Measurements from ENCODE around the gene SLC5A11. TPM values are rescaled to one million over a fixed set of nuclear protein-coding genes. Genes with fewer than 3 reads are reported as not detected.

SLC5A11 gene
- total RNA-seq, 2 donors from 2014 or later = not detected

DNA sequence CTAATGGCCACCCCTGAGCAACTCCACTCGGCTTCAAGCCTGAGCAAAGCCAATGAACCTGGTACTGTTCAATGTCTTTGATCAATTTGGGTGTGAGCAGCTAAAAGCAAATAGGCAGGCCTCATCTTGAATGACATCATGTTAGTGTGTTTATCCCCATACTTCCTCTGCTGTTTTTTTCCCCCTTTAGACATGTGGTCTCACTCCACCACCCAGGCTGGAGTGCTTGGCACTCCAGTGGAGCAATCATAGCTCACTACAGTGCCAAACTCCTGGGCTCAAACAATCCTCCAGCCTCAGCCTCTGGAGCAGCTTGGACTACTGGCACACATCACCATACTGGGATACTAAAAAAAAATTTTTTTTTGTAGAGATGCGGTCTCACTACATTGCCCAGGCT lies 94.0 kb downstream of the SLC5A11 start:
- no peak for DNase-seq (ENCODE audit: low spot score)
- Histone ChIP-seq H3K36me3 (peaks cover 87% of the 10 kb centered on the region), H3K27me3 (no peaks in the 10 kb centered on the region), H3K27ac (no peak overlapping the region), H3K9me3 (no peaks in the 10 kb centered on the region), H3K4me3 (no peak overlapping the region), H3K4me1 (no peaks in the 10 kb centered on the region)
- TF ChIP-seq, protein P1, sequence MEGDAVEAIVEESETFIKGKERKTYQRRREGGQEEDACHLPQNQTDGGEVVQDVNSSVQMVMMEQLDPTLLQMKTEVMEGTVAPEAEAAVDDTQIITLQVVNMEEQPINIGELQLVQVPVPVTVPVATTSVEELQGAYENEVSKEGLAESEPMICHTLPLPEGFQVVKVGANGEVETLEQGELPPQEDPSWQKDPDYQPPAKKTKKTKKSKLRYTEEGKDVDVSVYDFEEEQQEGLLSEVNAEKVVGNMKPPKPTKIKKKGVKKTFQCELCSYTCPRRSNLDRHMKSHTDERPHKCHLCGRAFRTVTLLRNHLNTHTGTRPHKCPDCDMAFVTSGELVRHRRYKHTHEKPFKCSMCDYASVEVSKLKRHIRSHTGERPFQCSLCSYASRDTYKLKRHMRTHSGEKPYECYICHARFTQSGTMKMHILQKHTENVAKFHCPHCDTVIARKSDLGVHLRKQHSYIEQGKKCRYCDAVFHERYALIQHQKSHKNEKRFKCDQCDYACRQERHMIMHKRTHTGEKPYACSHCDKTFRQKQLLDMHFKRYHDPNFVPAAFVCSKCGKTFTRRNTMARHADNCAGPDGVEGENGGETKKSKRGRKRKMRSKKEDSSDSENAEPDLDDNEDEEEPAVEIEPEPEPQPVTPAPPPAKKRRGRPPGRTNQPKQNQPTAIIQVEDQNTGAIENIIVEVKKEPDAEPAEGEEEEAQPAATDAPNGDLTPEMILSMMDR (IDR thresholded peaks at IDR 0.05) = no peak

DNA sequence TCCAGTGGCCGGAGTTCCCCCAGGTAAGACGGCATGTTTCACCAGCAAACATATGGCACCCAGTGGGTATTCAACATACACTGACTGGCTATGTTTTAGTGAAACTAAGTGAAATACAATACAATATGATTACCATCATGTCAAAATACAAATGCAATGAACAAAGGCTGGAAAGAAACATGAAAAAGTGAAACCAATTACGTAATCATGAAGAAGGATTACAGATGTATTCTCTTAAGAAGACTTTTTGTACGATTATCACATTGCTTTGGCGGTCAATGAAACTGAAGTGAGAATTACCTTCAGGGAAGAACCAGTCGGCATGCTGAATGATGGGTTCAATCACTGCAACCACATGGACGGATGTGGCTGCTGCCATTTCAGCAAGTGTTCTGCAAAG lies 97.7 kb downstream of the SLC5A11 start:
- H3K4me3 ChIP-seq = no peak overlapping the region
- TF ChIP-seq, protein P1 (IDR thresholded peaks at IDR 0.05) = no peak
- H3K36me3 ChIP-seq = peaks cover 89% of the 10 kb centered on the region
- H3K27ac ChIP-seq = no peak overlapping the region
- no peaks in the 10 kb centered on the region for H3K27me3 ChIP-seq
- H3K4me1 ChIP-seq = no peaks in the 10 kb centered on the region
- DNase-seq (ENCODE audit: low spot score) = peak; percentile 32
- no peaks in the 10 kb centered on the region for H3K9me3 ChIP-seq

DNA sequence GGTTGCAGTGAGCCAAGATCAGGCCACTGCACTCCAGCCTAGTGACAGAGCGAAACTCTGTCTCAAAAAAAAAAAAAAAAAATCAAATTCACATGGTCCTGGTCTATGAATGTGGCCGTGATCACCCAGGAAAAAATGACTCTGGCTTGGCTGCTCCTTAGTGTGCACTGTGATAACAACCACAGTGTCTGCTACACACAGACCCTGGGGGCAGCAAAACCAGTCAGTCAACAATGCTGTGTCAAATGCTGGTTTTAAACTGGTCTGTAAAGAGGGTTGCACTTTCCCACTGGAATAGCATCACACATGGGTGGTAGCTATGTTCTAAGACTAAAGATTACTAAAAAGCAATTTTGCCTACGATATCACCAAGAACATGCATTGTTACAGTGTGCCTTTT lies 98.4 kb downstream of the SLC5A11 start:
- Histone ChIP-seq H3K27me3 (no peaks in the 10 kb centered on the region), H3K9me3 (no peaks in the 10 kb centered on the region), H3K27ac (no peak overlapping the region), H3K36me3 (peaks cover 88% of the 10 kb centered on the region), H3K4me3 (no peak overlapping the region), H3K4me1 (no peaks in the 10 kb centered on the region)
- TF ChIP-seq, protein P1 (IDR thresholded peaks at IDR 0.05) = no peak
- no peak for DNase-seq (ENCODE audit: low spot score)

DNA sequence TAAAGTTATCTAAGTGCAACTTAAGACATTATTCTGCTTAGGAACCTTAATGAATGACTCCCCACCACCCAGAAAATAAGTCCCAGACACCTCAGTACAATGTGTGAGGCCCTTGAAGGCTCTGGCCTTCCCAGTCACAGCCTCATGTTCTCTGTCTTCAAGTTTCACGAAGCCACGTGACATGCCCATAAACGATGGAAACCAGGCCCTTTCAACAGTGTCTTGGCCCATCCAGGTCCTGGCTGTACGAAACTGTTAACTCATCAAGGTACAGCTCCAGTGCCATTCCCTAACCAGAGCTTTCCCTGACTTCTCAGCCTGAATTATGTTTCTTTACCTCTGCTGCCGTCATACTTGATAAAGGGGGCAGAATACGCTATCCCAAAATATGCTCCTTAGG lies 100.4 kb downstream of the SLC5A11 start:
- Histone ChIP-seq H3K36me3 (peaks cover 87% of the 10 kb centered on the region), H3K27ac (no peak overlapping the region), H3K9me3 (no peaks in the 10 kb centered on the region), H3K4me1 (no peaks in the 10 kb centered on the region), H3K27me3 (no peaks in the 10 kb centered on the region), H3K4me3 (no peak overlapping the region)
- no peak for DNase-seq (ENCODE audit: low spot score)
- TF ChIP-seq, protein P1 (IDR thresholded peaks at IDR 0.05) = no peak

DNA sequence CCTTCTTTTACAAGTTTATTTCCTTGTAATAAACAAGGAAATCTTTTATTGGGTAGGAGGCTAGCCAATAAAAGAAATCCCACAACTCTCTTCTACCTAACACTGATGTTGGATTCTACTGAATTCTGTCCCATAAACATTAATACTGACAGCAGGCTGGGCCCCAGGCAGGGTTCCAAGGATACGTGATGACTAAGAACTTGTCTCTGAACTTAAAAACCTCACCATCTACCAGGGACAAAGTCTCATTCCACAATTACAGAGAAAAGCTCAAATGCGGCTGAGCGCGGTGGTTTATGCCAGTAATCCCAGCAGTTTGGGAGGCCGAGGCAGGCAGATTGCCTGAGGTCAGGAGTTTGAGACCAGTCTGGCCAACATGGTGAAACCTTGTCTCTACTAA lies 104.5 kb downstream of the SLC5A11 start:
- Histone ChIP-seq H3K4me1 (no peaks in the 10 kb centered on the region), H3K36me3 (peaks cover 97% of the 10 kb centered on the region), H3K27me3 (no peaks in the 10 kb centered on the region), H3K27ac (no peak overlapping the region), H3K4me3 (no peak overlapping the region), H3K9me3 (no peaks in the 10 kb centered on the region)
- no peak for DNase-seq (ENCODE audit: low spot score)
- TF ChIP-seq, protein P1 (IDR thresholded peaks at IDR 0.05) = no peak

DNA sequence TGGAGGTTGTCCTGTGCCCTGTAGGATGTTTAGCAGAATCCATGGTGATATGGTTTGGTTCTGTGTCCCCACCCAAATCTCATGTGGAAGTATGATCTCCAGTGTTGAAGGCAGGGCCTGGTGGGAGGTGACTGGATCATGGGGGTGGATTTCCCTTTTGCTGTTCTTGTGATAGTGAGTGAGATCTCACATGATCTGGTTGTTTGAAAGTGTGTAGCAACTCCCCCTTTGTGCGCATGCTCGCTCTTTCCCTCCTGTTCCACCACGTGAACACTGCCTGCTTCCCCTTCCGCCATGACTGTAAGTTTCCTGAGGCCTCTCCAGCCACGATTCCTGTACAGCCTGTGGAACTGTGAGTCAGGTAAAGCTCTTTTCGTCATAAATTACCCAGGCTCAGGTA lies 107.5 kb downstream of the SLC5A11 start:
- no peak overlapping the region for H3K27ac ChIP-seq
- no peak overlapping the region for H3K4me3 ChIP-seq
- TF ChIP-seq, protein P1 (IDR thresholded peaks at IDR 0.05) = no peak
- no peaks in the 10 kb centered on the region for H3K4me1 ChIP-seq
- H3K36me3 ChIP-seq = peaks cover 91% of the 10 kb centered on the region
- no peak for DNase-seq (ENCODE audit: low spot score)
- H3K27me3 ChIP-seq = no peaks in the 10 kb centered on the region
- no peaks in the 10 kb centered on the region for H3K9me3 ChIP-seq

Measured in right atrium auricular region (tissue), 2 donors.